GM21717 (cell line): ENCODE results near the gene KRT7.

ENCODE experiments used
- ATAC-seq: cut with Tn5 transposase; IDR thresholded peaks from one replicate; pipeline ENCODE4 v1.9.1; 2021; ENCODE audit warnings: mild to moderate bottlenecking, moderate library complexity; ENCODE audit not compliant: unreplicated experiment

KRT7 gene

GRCh38 chr12:52296572-52297215, 63.7 kb downstream of the KRT7 start:
- ATAC-seq: no peak
